ENCODE results near the gene DIAPH1.
A peak's percentile ranks its signal among the peaks of the same experiment; 100 is the strongest.

DIAPH1 gene

DNA sequence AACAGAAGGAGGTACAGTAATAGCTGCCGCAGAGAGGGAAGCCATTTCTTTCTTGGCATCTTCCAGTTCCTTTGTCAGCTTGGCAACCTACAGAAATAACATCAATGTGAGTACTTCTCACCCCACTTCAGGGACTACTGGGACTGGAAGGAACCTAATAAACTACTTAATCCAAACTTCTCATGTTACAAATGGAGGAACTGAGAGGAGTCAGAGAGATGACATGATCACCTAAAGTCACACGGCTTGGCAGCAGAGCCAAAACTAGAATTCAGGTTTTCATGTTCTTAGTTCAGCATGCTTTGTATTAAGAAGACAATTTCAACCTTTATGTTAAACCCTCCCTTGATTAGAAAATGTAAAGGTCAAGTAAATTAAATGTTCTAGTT is 44.7 kb downstream of the DIAPH1 start:
- TF ChIP-seq, protein P1, sequence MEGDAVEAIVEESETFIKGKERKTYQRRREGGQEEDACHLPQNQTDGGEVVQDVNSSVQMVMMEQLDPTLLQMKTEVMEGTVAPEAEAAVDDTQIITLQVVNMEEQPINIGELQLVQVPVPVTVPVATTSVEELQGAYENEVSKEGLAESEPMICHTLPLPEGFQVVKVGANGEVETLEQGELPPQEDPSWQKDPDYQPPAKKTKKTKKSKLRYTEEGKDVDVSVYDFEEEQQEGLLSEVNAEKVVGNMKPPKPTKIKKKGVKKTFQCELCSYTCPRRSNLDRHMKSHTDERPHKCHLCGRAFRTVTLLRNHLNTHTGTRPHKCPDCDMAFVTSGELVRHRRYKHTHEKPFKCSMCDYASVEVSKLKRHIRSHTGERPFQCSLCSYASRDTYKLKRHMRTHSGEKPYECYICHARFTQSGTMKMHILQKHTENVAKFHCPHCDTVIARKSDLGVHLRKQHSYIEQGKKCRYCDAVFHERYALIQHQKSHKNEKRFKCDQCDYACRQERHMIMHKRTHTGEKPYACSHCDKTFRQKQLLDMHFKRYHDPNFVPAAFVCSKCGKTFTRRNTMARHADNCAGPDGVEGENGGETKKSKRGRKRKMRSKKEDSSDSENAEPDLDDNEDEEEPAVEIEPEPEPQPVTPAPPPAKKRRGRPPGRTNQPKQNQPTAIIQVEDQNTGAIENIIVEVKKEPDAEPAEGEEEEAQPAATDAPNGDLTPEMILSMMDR (IDR thresholded peaks at IDR 0.05; ENCODE audit: low read depth, low read length), result no peak
- no peak overlapping the region for H3K4me3 ChIP-seq (ENCODE audit: low read depth, low read length)

DNA sequence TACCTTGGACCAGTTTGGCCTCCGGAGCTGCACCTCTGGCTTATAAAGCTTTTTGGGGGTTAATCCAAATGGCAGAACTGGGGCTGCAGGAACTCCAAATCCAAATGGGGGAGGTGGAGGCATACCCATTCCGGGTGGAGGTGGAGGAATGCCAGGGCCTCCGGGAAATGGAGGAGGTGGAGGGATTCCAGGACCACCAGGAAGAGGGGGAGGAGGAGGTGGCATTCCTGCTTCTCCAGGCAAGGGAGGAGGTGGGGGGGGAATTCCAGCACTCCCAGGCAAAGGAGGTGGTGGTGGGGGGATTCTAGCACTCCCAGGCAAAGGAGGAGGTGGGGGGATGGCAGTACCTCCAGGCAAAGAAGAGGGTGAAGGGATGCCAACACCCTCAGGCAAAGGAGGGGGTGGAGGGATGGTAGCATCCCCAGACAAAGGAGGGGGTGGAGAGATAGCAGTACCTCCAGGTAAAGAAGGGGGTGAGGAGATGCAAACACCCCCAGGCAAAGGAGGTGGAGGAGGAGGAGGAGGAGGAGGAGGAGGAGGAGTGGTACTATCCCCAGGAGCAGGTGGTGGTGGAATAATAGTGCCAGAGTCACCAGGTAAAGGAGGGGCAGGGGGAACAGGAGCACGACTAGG is 45.2 kb downstream of the DIAPH1 start:
- TF ChIP-seq, protein P1 (IDR thresholded peaks at IDR 0.05; ENCODE audit: low read depth, low read length), result no peak
- no peak overlapping the region for H3K4me3 ChIP-seq (ENCODE audit: low read depth, low read length)

DNA sequence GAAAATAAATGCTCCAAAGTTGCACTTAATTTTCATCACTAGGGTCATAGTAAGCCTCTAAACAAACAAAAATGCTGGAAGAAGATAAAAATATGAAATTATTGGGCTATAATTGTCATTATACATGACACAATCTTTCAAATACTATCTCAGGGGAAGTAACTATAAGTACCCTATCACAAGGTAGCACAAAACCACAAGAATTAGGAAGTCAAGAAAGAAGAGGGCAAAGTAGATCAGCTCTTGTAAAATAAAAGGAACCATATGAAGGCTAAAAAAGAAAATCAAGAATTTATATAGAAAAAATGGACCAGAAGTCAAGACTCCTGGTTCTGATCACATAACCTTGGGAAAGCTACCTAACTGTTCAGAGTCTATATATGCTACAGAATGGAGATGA is 48.1 kb downstream of the DIAPH1 start:
- TF ChIP-seq, protein P1 (IDR thresholded peaks at IDR 0.05; ENCODE audit: low read depth, low read length), result no peak
- H3K4me3 ChIP-seq (ENCODE audit: low read depth, low read length), result no peak overlapping the region

DNA sequence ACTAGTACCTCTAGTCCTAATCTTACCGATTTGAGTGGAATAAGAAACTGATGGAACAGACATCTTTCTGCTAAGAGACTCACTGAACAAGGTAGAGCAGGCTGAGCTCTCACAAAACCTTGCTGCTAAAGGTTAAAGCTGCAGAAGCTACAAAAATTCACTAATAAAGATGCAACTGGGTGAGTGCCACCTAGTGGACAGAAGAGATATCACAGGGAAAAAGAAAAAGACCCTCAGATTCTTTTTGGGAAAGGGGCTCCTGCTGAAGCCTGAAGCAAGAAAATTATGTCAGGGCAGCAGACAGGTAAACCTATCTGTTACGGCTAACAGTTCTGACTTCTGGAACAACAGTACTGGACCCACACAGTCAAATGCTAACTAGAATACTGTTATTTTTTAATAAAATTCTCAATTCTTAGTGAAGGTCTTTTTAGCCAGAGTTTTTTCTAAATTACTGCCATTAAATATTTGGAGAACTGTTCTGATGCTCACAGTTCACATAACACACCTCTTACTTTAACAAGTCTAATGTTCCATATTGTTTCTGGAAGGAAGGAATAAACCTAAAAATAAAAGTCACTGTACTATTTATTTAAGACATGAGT is 51.2 kb downstream of the DIAPH1 start:
- no peak overlapping the region for H3K4me3 ChIP-seq (ENCODE audit: low read depth, low read length)
- TF ChIP-seq, protein P1 (IDR thresholded peaks at IDR 0.05; ENCODE audit: low read depth, low read length), result peak; percentile 67

DNA sequence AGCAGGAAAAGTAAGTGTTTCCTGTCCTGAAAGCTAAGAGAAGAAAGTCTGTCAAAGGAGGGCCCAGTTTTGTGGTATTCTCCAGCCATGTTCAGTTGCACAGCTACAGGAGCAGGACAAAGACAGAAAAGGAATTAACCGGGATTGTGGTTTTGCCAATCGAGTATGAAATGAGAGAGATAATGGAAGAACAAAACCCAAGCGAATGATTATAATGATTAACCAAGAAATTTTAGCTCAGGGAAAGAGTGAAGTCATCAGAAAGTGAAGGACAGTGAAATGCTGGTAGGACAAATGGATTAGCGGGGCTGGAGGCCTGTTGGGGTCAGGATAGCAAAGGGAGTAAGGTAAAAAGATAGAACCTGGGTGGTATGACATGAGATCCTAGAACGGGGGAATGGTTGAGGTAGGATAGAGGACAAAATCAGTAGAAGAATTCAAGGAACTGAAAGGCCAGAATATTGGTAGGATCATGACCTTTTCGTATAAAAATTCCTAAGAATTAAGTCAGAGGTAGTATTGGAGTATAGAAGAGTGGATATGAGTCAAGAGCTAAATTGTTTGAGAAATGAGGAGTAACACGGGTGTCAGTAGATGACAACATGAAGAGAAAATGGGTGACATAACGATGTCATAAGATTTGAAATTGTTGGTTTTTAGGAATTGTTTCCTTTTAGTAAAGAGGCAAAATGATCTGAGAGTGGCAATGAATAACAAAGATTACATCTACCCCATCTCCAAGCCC is 52.8 kb downstream of the DIAPH1 start:
- TF ChIP-seq, protein P1 (IDR thresholded peaks at IDR 0.05; ENCODE audit: low read depth, low read length), result no peak
- no peak overlapping the region for H3K4me3 ChIP-seq (ENCODE audit: low read depth, low read length)

DNA sequence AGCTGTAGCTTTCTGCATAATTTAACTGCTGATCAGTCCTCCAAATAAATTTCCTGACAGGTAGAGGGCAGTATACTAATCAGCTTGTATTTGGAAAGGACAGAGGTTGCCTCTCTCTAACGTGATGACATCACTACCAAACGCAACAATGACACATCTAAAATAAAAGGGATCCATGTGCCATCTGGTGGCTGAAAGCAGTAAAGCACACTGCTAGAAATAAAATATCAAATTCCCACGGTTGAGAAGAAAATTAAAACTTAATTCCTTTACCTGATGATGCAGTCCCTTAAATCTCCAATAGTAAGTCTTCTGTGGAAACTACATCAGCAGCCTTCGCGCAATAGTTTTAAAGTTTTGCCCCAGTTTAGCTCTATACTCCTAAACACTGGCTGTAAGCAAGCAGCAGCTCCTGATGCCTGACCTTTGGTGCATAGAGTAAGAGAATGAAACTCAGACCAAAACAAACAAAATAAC is 54.5 kb downstream of the DIAPH1 start:
- TF ChIP-seq, protein P1 (IDR thresholded peaks at IDR 0.05; ENCODE audit: low read depth, low read length), result peak; percentile 64; the same call in 1 of the 2 replicates
- H3K4me3 ChIP-seq (ENCODE audit: low read depth, low read length), result no peak overlapping the region
